GM19395 (cell line): ENCODE data around the gene TAF11L9.
"Not testable (repeated sequence)": the region's sequence is repeated elsewhere in the genome, so short reads cannot be mapped to it uniquely, and the experiment has no call there.

Source experiments
- ATAC-seq: cut with Tn5 transposase; IDR thresholded peaks from one replicate; pipeline ENCODE4 v1.9.1; 2021; ENCODE audit warnings: mild to moderate bottlenecking, moderate library complexity; ENCODE audit not compliant: unreplicated experiment

Gene TAF11L9

DNA sequence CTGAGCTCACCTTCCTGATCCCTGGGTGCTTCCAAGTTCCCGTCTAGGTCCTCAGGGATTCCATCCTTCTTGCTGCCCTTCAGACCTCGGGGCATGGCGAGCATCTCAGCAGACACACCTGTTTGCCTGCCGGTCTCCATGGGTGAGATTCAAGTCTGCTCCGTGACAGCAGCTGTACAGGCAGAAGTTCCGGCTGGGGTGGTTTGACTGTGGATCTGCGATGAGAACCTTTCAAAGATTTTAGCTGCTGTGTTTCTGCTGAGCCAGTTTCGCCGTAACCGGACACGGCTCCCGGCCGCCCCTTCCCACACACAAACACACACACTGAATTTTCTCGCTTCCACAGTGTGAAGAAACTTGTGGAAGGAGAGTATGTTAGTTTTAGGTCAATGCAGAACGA is at the start of gene TAF11L9:
TAF11L9 (minus strand) TSS at position 140 of the 400 bp plus-strand sequence.
- not testable (repeated sequence) for ATAC-seq

DNA sequence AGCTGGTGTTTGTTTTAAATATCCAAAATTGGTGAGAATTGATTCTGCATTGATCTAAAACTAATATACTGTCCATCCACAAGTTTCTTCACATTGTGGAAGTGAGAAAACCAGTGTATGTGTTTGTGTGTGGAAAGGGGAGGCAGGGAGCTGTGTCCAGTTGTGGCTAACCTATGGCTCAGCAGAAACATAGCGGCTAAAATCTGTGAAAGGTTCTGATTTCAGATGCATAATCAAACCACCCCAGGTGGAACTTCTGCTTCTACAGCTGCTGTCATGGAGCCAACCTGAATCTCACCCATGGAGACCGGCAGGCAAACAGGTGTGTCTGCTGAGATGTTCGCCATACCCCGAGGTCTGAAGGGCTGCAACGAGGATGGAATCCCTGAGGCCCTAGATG is 40.0 kb upstream of the TAF11L9 start, which contains the start of gene TAF11L14:
TAF11L14 (plus strand) TSS at position 301 of the 400 bp plus-strand sequence.
- ATAC-seq, result no peak

DNA sequence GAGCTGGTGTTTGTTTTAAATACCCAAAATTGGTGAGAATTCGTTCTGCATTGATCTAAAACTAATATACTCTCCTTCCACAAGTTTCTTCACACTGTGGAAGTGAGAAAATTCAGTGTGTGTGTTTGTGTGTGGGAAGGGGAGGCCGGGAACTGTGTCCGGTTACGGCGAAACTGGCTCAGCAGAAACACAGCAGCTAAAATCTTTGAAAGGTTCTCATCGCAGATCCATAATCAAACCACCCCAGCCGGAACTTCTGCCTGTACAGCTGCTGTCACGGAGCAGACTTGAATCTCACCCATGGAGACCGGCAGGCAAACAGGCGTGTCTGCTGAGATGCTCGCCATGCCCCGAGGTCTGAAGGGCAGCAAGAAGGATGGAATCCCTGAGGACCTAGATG is 37.6 kb upstream of the TAF11L9 start, which contains the start of gene TAF11L13:
TAF11L13 (plus strand) TSS at position 301 of the 400 bp plus-strand sequence.
- not testable (repeated sequence) for ATAC-seq

DNA sequence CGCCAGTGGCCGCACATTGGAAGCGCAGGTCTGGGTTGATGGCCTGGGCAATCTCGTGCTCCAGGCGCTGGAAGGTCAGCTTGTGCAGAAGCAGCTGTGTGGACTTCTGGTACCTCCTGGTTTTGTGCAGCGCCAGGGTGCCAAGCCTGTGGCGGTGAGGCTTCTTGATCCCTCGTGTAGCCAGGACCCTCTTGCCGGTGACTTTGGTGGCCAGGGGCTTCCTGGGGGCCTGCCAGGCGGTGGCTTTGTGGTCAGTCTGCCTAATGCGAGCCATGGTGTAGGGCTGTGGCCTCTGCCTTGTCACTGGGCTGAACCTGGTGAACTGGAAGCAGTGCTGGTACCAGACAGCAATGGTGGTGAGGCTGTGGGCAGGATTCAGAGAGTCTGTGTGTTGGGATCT is 31.5 kb upstream of the TAF11L9 start:
- no peak for ATAC-seq

DNA sequence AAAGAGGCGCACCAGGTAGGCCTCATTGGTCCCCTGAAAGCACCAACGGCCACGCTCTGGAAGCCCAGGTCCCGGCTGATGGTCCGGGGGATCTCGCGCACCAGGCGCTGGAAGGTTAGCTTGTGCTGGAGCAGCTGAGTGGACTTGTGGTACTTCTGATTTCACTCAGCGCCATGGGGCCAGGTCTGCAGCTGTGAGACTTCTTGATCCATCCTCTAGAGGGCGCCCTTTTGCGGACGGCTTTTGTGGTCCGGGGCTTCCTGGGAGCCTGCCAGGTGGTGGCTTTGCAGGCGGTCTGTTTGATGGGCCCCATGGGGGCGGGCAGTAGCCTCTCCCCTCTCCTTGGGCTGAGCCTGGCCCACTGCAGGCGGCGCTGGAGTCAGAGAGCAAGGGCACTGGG is 26.4 kb upstream of the TAF11L9 start:
- ATAC-seq, result no peak

DNA sequence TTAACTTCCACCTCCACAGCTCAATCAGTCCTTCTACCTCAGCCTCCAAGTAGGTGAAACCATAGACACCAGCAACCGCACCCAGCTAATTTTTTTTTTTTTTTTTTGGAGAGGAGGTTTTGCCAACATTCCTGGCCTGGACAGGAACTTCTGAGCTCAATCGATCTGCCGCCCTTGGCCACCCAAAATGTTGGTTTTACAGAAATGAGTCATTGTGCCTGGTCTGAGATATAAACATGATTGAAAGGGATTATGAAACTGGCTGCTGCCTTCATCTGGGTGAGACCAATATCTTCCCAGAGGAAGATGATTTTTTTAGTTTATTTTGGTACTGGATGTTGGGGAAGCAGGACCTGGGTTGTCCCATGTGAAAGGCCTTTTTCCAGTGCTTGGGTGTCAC is 25.2 kb upstream of the TAF11L9 start:
- no peak for ATAC-seq

DNA sequence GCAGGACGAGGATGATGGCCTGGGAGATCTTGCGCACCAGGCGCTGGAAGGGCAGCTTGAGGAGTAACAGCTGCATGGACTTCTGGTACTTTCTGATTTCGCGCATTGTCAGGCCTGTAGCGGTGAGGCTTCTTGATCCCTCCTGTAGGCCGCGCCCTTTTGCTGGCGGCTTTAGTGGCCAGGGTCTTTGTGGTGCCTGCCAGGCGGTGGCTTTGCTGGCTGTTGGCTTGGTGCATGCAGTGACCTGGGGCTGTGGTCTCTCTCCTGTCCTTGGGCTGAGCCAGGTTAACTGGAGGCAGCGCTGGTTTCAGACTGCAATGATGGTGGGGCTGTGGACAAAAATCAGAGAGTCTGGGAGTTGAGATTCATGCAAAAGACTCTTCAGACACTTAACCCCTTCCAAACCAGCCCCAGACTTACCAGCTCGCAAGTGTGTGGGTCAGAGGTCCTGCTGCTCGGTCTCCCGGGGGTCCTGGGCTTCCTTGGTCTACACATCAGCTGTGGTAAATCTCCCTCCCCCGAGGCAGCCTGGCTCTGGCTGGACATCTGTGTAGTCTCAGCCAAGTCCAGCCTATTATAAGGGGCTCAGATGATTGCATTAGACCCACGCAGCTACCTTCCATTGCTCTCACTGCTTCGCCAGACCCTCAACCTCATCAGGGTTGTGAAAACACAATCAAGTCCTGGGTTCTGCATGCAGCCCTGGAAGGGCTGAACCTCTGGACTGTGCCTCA is 20.8 kb upstream of the TAF11L9 start:
- ATAC-seq, result no peak

DNA sequence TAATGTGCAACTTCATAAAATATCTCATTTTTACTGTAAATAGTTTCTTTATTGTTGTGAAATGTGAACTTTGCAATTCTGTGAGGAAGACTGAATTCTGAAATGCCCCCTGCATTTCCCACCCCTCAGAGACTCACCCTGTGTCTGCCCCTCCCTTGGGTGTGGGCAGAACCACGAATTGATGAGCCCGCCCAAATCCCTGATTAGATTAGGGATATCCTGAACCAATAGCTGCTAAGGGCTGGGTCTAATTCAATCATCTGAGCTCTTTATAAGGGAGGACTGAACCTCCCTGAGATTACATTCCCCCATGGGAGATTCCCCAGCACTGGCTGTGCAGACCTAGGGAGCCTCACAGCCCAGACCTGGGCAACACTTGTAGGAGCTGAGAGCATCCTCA is 15.9 kb upstream of the TAF11L9 start, which contains the start of gene TAF11L12:
TAF11L12 (plus strand) TSS at position 301 of the 400 bp plus-strand sequence.
- ATAC-seq, result not testable (repeated sequence)

DNA sequence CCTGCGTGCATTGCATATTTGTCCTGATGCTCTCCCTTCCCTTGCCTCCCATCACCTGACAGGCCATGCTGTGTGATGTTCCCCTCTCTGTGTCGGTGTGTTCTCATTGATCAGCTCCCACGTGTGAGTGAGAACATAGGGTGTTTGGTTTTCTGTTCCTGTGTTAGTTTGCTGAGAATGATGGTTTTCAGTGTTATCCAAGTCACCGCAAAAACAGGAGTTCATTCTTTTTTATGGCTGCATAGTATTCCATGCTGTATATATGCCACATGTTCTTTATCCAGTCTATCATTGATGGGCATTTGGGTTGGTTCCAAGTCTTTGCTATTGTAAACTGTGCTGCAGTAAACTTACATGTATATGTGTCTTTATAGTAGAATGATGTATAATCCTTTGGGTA is 13.3 kb upstream of the TAF11L9 start:
- ATAC-seq, result not testable (repeated sequence)

DNA sequence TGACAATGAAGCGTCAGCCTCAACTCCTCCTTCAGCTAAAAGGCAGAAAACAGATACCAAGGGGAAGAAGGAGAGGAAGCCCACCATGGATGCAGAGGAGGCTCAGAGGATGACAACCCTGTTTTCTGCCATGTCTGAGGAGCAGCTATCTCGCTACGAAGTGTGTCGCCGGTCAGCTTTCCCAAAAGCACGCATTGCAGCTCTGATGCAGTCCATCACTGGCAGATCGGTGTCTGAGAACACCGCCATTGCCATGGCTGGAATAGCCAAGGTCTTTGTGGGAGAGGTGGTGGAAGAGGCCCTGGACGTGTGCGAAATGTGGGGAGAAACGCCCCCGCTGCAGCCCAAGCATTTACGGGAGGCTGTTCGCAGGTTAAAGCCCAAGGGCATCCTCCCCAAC is 10.8 kb upstream of the TAF11L9 start:
- ATAC-seq, result no peak

DNA sequence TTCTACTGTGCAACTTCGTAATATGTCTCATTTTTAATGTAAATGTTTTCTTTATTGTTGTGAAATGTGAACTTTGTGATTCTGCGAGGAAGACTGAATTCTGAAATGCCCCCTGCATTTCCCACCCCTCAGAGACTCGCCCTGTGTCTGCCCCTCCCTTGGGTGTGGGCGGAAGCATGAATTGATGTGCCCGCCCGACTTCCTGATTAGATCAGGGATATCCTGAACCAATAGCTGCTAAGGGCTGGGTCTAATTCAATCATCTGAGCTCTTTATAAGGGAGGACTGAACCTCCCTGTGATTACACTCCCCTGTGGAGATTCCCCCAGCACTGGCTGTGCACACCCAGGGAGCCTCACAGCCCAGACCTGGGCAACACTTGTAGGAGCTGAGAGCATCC is 9.7 kb upstream of the TAF11L9 start, which contains the start of gene TAF11L11:
TAF11L11 (plus strand) TSS at position 304 of the 400 bp plus-strand sequence.
- ATAC-seq, result not testable (repeated sequence)

DNA sequence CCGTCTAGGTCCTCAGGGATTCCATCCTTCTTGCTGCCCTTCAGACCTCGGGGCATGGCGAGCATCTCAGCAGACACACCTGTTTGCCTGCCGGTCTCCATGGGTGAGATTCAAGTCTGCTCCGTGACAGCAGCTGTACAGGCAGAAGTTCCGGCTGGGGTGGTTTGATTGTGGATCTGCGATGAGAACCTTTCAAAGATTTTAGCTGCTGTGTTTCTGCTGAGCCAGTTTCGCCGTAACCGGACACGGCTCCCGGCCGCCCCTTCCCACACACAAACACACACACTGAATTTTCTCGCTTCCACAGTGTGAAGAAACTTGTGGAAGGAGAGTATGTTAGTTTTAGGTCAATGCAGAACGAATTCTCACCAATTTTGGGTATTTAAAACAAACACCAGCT is 3.5 kb upstream of the TAF11L9 start, which contains the start of gene TAF11L10:
TAF11L10 (minus strand) TSS at position 101 of the 400 bp plus-strand sequence.
- ATAC-seq, result not testable (repeated sequence)

DNA sequence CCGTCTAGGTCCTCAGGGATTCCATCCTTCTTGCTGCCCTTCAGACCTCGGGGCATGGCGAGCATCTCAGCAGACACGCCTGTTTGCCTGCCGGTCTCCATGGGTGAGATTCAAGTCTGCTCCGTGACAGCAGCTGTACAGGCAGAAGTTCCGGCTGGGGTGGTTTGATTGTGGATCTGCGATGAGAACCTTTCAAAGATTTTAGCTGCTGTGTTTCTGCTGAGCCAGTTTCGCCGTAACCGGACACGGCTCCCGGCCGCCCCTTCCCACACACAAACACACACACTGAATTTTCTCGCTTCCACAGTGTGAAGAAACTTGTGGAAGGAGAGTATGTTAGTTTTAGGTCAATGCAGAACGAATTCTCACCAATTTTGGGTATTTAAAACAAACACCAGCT is 3.3 kb downstream of the TAF11L9 start, which contains the start of gene TAF11L8:
TAF11L8 (minus strand) TSS at position 101 of the 400 bp plus-strand sequence.
- ATAC-seq, result not testable (repeated sequence)

DNA sequence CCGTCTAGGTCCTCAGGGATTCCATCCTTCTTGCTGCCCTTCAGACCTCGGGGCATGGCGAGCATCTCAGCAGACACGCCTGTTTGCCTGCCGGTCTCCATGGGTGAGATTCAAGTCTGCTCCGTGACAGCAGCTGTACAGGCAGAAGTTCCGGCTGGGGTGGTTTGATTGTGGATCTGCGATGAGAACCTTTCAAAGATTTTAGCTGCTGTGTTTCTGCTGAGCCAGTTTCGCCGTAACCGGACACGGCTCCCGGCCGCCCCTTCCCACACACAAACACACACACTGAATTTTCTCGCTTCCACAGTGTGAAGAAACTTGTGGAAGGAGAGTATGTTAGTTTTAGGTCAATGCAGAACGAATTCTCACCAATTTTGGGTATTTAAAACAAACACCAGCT is 8.5 kb downstream of the TAF11L9 start, which contains the start of gene TAF11L7:
TAF11L7 (minus strand) TSS at position 101 of the 400 bp plus-strand sequence.
- ATAC-seq, result not testable (repeated sequence)
